HL-60 (cell line): ENCODE results near the gene SH3RF1.

Experiments
- DNase-seq, 2 experiments: peaks; one replicate each; pipeline ENCODE4 v3.0.0-alpha.2; 2010 to 2020; ENCODE audit warnings: low read depth in 1 of 2, low spot score in 1 of 2
- H3K27ac ChIP-seq: fragments of 250-450 bp; sonication (Bioruptor Pico); replicated peaks from 2 replicates; pipeline ENCODE4 v1.5.1; 2020; ENCODE audit warnings: mild to moderate bottlenecking, moderate library complexity
- H3K27me3 ChIP-seq: fragments of 250-450 bp; sonication (Bioruptor Pico); 2 replicates; pipeline ENCODE4 v1.5.1; 2021; ENCODE audit warnings: mild to moderate bottlenecking, moderate library complexity; ENCODE audit not compliant: insufficient read depth, poor library complexity, severe bottlenecking
- H3K4me3 ChIP-seq: replicated peaks from 2 replicates; pipeline ENCODE4 v1.5.1; 2011; ENCODE audit warnings: mild to moderate bottlenecking, control low read depth, low read length; ENCODE audit not compliant: insufficient read depth
- CTCF ChIP-seq: IDR thresholded peaks from one replicate; pipeline ENCODE4 v1.5.1; 2011; ENCODE audit warnings: low read length, control low read depth, inconsistent platforms; ENCODE audit not compliant: insufficient read depth
- GABPA ChIP-seq: IDR thresholded peaks from 2 replicates; pipeline ENCODE4 v1.6.1; 2012; ENCODE audit warnings: low read depth
- POLR2AphosphoS5 ChIP-seq: IDR thresholded peaks from 2 replicates; pipeline ENCODE4 v1.6.1; 2012; ENCODE audit warnings: low read depth
- REST ChIP-seq: IDR thresholded peaks from 2 replicates; pipeline ENCODE4 v1.6.1; 2012; ENCODE audit warnings: low read depth; ENCODE audit not compliant: insufficient replicate concordance
- SPI1 ChIP-seq: IDR thresholded peaks from 2 replicates; pipeline ENCODE4 v1.6.1; 2012; ENCODE audit warnings: low read depth, mild to moderate bottlenecking, borderline replicate concordance

Gene SH3RF1

GRCh38 chr4:169233691-169234090, 37.1 kb downstream of the SH3RF1 start:
- Histone ChIP-seq H3K4me3 (no peak overlapping the region), H3K27me3 (no peaks in the 10 kb centered on the region), H3K27ac (no peak overlapping the region)
- DNase-seq, result no peak
- no peak for TF ChIP-seq CTCF
- no peak for TF ChIP-seq REST
- no peak for TF ChIP-seq GABPA
- no peak for TF ChIP-seq SPI1
- TF ChIP-seq POLR2AphosphoS5, result no peak

GRCh38 chr4:169231647-169232262, 39.0 kb downstream of the SH3RF1 start:
- no peak overlapping the region for H3K4me3 ChIP-seq
- TF ChIP-seq GABPA (no peak), REST (no peak), POLR2AphosphoS5 (no peak)
- no peak overlapping the region for H3K27ac ChIP-seq
- no peak for DNase-seq
- no peaks in the 10 kb centered on the region for H3K27me3 ChIP-seq

GRCh38 chr4:169229571-169230028, 41.2 kb downstream of the SH3RF1 start:
- no peak for TF ChIP-seq CTCF
- Histone ChIP-seq H3K27ac (no peak overlapping the region), H3K27me3 (no peaks in the 10 kb centered on the region), H3K4me3 (no peak overlapping the region)
- DNase-seq, result no peak

GRCh38 chr4:169228076-169228475, 42.7 kb downstream of the SH3RF1 start:
- no peaks in the 10 kb centered on the region for H3K27me3 ChIP-seq
- no peak overlapping the region for H3K27ac ChIP-seq
- no peak for DNase-seq
- no peak overlapping the region for H3K4me3 ChIP-seq
- TF ChIP-seq POLR2AphosphoS5 (no peak), REST (no peak), GABPA (no peak), SPI1 (no peak), CTCF (no peak)
